ENCODE data around the gene ARF4.

The ARF4 gene

DNA sequence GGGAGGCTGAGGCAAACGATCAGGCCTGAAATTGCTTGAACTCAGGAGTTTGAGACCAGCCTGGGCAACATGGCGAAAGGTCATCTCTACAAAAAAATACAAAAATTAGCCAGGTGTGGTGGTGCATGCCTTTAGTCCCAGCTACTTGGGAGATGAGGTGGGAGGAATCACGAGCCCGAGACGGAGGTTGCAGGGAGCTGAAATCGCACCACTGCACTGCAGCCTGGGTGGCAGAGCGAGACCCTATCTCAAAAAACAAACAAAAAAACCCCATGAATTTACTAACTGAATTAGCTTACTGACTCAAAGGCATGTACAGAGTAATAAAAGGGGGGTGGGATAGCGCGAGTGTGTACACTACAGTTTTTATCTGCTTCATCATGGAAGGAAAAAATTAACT lies 19.3 kb downstream of the ARF4 start:
- no peak for DNase-seq (ENCODE audit: low spot score)

DNA sequence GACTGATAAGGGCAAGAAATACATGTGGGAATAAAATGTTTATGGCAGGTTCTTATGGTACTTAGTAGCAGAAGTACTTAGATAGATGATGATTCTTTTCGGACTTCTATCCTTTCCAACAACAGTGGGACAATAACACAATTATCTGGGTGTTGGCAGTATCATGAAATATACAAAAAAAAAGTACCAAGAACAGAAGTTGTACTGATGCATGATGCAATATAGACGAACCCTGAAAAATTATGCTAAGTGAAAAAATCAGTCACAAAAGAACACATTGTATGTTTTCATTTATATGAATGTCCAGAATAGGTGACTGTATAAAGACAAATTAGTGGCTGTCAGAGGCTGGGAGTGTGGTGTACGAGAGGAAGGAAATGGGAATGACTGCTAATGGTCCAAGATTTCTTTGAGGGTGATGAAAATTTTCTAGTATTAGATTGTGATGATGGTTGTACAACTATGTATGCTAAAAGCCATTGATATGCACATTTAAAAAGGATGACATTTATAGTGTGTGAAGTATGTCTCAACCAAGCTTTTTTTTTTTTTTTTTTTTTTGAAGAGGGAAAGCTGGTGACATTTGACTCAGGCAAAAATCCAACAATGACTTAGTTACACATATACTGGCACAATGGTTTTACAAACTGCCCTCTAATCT lies 21.0 kb downstream of the ARF4 start:
- DNase-seq (ENCODE audit: low spot score): no peak

- DNase-seq (ENCODE audit: low spot score): no peak
Observed at GRCh38 chr3:57572096-57572495, 25.0 kb downstream of the ARF4 start.

DNA sequence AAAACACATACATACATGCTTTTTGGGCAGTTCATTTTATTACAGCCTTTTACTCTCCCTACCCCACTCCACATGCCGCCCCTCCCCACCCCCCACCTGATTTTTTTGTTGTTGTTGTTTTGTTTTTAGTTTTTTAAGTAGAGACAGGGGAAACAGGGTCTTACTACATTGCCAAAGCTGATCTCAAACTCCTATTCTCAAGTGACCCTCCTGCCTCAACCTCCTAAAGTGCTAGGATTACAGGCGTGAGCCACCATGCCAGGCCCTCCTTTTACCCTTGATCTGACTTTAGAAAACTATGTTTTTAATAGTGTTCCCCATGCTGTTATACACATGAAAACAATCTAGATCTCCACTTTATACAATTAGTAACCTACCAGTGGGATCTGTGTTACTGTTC lies 26.3 kb downstream of the ARF4 start:
- DNase-seq (ENCODE audit: low spot score): no peak

DNA sequence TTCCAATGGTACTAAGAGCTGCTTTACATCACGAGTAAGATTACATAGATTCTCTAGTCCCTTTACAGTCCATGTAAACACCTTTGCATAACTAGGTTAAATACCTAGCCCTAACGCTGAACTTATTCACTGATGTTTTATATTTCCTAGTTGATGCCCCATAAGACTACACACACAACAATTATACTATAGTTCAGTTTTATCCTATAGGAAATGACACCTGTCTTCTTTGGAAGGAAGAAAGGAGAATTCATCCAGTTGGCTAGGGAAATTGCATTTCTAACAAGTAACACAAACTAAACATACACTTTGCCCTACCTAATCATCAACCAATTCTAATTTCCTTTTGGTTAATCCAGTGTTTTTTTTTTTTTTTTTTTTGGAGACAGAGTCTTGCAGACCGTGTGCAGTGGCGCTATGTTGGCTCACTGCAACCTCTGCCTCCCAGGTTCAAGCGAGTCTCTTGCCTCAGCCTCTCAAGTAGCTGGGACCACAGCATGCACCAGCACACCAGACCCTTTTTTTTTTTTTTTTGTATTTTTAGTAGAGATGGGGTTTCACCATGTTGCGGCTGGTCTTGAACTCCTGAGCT lies 27.2 kb downstream of the ARF4 start:
- DNase-seq (ENCODE audit: low spot score): no peak

DNA sequence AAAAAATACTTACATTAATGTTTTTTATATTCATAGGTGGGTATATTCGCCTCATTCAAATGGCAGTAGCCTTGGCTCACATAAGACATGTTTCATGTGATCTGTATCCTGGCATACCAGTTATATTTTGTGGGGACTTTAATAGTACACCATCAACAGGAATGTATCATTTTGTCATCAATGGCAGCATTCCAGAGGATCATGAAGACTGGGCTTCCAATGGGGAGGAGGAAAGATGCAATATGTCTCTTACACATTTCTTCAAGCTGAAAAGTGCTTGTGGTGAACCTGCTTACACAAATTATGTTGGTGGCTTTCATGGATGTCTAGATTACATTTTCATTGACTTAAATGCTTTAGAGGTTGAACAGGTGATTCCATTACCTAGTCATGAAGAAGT lies 37.6 kb downstream of the ARF4 start:
- peak; percentile 42 for DNase-seq (ENCODE audit: low spot score)

DNA sequence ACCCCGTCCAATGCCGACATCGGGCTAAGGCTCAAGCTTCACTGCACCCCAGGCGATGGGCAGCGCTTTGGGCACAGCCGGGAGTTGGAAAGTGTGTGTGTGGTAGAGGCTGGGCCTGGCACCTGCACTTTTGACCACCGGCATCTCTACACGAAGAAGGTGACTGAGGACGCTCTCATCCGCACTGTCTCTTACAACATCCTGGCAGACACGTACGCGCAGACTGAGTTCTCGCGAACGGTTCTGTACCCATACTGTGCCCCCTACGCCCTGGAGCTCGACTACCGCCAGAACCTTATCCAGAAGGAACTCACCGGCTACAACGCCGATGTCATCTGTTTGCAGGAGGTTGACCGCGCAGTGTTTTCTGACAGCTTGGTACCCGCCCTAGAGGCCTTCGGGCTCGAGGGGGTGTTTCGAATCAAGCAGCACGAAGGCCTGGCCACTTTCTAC lies 40.0 kb downstream of the ARF4 start:
- DNase-seq (ENCODE audit: low spot score): peak; percentile 58

GRCh38 chr3:57556459-57557084 lies 40.6 kb downstream of the ARF4 start:
- DNase-seq (ENCODE audit: low spot score): peak; percentile 44

GRCh38 chr3:57555738-57556458 lies 41.2 kb downstream of the ARF4 start, which contains the start of gene PDE12:
TSS of gene PDE12 (plus strand) at chr3:57556274. CDS start at chr3:57556380, 106 bp downstream.
- DNase-seq (ENCODE audit: low spot score): peak; percentile 92

DNA sequence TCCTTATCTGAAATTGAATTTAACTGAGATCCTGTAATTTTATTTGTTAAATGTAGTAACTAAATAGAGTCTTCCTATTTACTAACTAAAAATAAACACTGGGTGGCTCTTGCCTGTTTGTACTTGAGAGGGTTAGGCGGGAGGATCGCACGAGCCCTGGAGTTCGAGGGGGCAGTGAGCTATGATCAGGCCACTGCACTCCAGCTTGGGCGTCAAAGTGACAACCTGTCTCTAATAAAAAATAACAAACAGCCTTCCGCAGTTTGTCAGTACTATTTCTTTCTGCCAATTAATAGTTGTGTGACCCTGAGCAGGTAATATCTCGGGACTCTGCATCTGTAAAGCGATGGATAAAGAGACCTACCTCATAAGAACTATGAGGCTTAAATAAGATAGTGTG lies 41.8 kb downstream of the ARF4 start:
- DNase-seq (ENCODE audit: low spot score): no peak

DNA sequence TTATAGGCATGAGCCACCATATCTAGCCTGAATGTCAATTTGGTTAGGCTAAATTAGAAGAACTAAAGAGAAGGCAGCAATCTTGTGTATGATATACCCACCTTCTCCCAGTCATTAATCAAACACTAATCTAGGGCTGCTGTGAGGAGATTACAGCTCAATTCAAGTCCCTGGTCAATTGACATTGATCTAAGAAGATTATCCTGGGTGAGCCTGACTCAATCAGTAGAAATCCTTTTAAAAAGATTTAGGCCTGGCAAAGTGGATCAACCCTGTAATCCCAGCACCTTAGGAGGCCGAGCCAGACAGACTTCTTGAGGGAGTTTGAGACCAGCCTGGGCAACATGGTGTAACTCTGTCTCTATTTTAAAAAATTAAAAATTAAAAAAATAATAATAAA lies 50.5 kb downstream of the ARF4 start:
- DNase-seq (ENCODE audit: low spot score): no peak

DNA sequence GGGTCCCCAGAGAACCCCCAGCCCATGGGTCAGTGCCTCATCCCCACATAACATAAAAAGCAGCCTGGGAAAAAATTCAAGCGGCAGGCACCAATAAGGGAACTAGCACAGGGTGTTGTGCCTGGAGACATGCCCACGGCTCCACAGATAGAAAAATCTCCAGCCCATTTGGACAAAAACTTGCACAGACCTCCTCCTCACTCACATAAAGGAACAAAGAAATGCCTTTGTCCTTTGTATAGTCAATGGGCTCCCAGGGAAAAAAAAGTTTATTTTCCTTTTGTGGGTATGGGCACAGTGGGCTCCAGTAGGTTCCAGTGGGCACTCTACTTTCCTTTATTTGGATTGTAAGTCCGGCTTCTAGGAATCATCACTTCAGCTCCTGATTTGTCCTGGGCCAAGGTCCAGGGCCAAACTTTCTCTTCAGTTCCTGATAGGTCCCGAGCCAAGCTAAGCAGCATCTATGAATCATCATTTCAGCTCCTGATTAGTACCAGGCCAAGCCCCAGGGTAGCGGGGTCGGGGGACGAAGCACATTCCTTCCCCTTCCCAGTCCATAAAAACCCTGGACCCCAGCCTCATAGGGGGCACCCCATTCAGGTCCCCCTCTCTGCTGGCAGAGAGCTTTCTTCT lies 51.4 kb downstream of the ARF4 start:
- DNase-seq (ENCODE audit: low spot score): no peak

DNA sequence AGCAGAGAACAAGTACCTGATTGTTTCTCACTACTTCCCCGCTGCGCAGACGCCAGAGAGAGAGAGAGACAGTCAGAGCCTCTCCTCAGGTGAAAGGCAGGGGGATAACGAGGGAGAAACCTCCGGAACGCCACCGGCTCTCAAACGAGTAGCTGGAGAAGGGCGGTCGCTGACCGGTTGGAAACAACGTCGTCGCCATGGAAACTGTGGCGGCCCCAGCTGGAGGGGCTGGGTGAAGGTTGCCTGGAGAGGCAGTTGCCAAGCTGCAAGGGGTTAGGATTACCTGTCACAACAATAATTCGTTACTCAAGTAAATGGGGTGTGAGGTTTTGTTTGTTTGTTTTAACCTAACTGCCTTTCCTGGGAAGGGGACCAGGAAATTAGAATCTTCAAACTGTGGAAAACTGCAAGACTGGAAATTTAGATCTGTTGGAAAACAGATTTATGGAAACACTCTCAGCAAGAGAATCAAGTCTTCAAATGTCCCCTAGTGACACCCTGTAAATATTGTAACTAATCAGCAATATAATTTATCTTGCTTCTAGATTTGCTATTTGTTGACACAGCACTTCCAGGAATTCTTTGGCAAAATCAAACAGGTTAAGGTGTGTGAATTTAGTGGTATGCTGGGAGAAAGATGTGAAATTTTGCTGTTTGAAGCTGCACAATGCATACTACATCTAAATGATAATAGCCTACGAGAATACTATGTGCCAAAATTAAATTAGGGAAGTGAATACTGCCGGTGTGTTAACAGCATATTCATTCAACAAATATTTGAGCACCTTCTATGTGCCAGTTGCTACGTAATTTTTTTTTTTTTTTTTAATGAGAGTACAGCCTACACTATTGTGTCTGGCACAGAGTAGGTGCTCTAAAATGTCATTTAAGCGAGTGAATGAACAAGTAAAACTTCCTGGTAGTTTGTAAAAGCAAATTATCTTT lies 52.7 kb downstream of the ARF4 start, which contains the start of gene DNAH12:
TSS of gene DNAH12 (minus strand) at position 164 of the 945 bp plus-strand sequence. CDS start 1,474 bp downstream, outside the sequence.
- peak; percentile 17 for DNase-seq (ENCODE audit: low spot score)

DNA sequence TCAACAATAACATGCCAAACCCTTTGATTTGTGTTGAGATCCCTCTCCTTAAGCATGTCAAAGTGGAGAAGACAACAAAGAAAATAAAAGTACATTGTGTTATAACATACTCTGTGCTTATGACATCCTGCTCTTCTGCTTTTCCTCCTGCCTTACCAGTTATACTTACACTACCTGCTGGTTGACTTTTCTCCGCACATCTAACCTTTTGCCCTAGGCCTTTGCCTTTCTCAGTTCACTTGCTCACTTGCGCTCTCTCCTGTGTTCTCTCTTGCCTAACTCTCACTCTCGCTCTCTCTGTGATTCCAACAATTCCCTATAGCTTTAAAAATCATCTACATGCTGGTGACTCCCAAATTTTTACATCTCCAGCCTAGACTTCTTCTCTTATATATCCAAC lies 58.7 kb downstream of the ARF4 start:
- DNase-seq (ENCODE audit: low spot score): no peak

DNA sequence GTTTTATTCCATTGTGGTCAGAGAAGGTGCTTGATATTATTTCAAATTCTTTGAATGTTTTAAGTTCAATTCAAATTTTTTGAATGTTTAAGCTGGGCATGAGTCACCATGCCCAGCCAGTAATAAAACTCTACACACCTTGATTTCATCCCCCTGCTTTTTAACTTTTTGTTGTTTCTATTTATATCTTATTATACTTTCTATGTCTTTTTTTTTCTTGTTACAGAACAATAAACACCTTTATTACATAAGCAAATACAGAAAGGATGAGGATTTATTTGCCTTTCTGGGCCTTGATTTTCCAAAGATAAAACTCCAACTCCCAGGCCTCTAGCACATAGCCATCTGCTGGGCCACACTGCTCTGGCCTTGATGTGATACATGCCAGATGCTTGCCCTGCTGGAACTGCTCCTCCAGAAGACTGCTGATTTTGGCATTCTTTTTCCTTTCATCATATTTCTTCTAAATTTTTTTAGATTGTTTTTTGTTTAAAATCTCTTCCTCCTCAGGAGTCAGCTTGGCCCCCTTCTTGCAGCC lies 67.0 kb downstream of the ARF4 start:
- no peak for DNase-seq (ENCODE audit: low spot score)

Data from GM03348 (cell line).